HEK293 (cell line): Measurements from ENCODE around the gene METTL24.

ENCODE experiments used
- CTCF ChIA-PET: fragments of 350-600 bp; formaldehyde crosslinking; extraction: SDS; loops from one replicate; lab custom pipeline; 2021; ENCODE audit warnings: antibody characterized with exemption; lab: Yijun Ruan, JAX
- POLR2A ChIA-PET: fragments of 300-600 bp; formaldehyde crosslinking; extraction: SDS; loops from one replicate; lab custom pipeline; 2020; ENCODE audit warnings: antibody characterized with exemption, inconsistent platforms; lab: Yijun Ruan, JAX
- H3K27ac ChIP-seq: fragments of 200-500 bp; sonication (Bioruptor generic); 2 replicates; pipeline ENCODE4 v1.5.1; 2014; ENCODE audit warnings: low read depth, low read length, control low read depth, inconsistent platforms; ENCODE audit errors: extremely low read depth
- H3K36me3 ChIP-seq, 2 experiments: fragments of 200-500 bp in 1 of 2; sonication (Bioruptor generic) in 1 of 2; 1 replicate in 1 of 2; 2 replicates in 1 of 2; pipeline ENCODE4 v1.5.1; 2014 to 2017; ENCODE audit warnings: inconsistent platforms in 2 of 2, low read length in 2 of 2; ENCODE audit not compliant: control insufficient read depth in 2 of 2, insufficient read depth in 1 of 2
- H3K4me1 ChIP-seq: fragments of 200-500 bp; sonication (Bioruptor generic); 2 replicates; pipeline ENCODE4 v1.5.1; 2014; ENCODE audit warnings: mild to moderate bottlenecking, low read length, inconsistent platforms; ENCODE audit not compliant: control insufficient read depth, insufficient read depth
- H3K4me3 ChIP-seq: 2 replicates; pipeline ENCODE4 v1.5.1; 2011; ENCODE audit warnings: low read depth, mild to moderate bottlenecking, control low read depth, low read length, moderate library complexity
- H3K9me3 ChIP-seq: fragments of 200-500 bp; sonication (Bioruptor generic); 2 replicates; pipeline ENCODE4 v1.5.1; 2014; ENCODE audit warnings: low read depth, low read length, inconsistent platforms; ENCODE audit not compliant: control insufficient read depth, insufficient read depth
- GLI2 ChIP-seq: fragments of 450-650 bp; formaldehyde crosslinking; IDR thresholded peaks from 2 replicates; pipeline ENCODE4; 2017; ENCODE audit warnings: missing biosample characterization, missing genetic modification characterization, low read depth, borderline replicate concordance
- GLIS2 ChIP-seq: fragments of 450-650 bp; formaldehyde crosslinking; IDR thresholded peaks from 2 replicates; pipeline ENCODE4 v1.5.1; 2016; ENCODE audit warnings: missing biosample characterization, missing genetic modification characterization
- KLF10 ChIP-seq: fragments of 450-650 bp; IDR thresholded peaks from 2 replicates; pipeline ENCODE4 v1.5.1; 2018; ENCODE audit warnings: missing biosample characterization, mild to moderate bottlenecking, missing genetic modification characterization
- SCRT2 ChIP-seq: fragments of 450-650 bp; formaldehyde crosslinking; IDR thresholded peaks from 2 replicates; pipeline ENCODE4 v1.5.1; 2016; ENCODE audit warnings: missing biosample characterization, missing genetic modification characterization
- SP2 ChIP-seq: fragments of 450-650 bp; formaldehyde crosslinking; IDR thresholded peaks from 2 replicates; pipeline ENCODE4 v1.5.1; 2016; ENCODE audit warnings: missing biosample characterization, missing genetic modification characterization
- SP7 ChIP-seq: fragments of 450-650 bp; formaldehyde crosslinking; IDR thresholded peaks from 2 replicates; pipeline ENCODE4 v1.5.1; 2016; ENCODE audit warnings: missing biosample characterization, missing genetic modification characterization
- WT1 ChIP-seq: fragments of 450-650 bp; formaldehyde crosslinking; IDR thresholded peaks from 2 replicates; pipeline ENCODE4 v1.5.1; 2016; ENCODE audit warnings: missing biosample characterization, missing genetic modification characterization
- ZNF114 ChIP-seq: fragments of 450-650 bp; formaldehyde crosslinking; IDR thresholded peaks from 2 replicates; pipeline ENCODE4 v1.5.0; 2017; ENCODE audit warnings: missing biosample characterization, missing genetic modification characterization
- ZNF121 ChIP-seq: fragments of 450-650 bp; formaldehyde crosslinking; IDR thresholded peaks from 2 replicates; pipeline ENCODE4 v1.5.1; 2016; ENCODE audit warnings: missing biosample characterization, missing genetic modification characterization
- ZNF133 ChIP-seq: fragments of 450-650 bp; formaldehyde crosslinking; IDR thresholded peaks from 2 replicates; pipeline ENCODE4 v1.5.1; 2016; ENCODE audit warnings: missing biosample characterization, missing genetic modification characterization
- ZNF169 ChIP-seq: fragments of 450-650 bp; formaldehyde crosslinking; IDR thresholded peaks from 2 replicates; pipeline ENCODE4 v1.5.1; 2016; ENCODE audit warnings: missing biosample characterization, missing genetic modification characterization
- ZNF174 ChIP-seq: fragments of 450-650 bp; formaldehyde crosslinking; IDR thresholded peaks from 2 replicates; pipeline ENCODE4 v1.5.0; 2017; ENCODE audit warnings: missing biosample characterization, mild to moderate bottlenecking, missing genetic modification characterization
- ZNF214 ChIP-seq: fragments of 450-650 bp; formaldehyde crosslinking; IDR thresholded peaks from 2 replicates; pipeline ENCODE4 v1.5.1; 2017; ENCODE audit warnings: missing biosample characterization, mild to moderate bottlenecking, missing genetic modification characterization, borderline replicate concordance
- ZNF350 ChIP-seq: fragments of 450-650 bp; formaldehyde crosslinking; IDR thresholded peaks from 2 replicates; pipeline ENCODE4 v1.5.0; 2017; ENCODE audit warnings: missing biosample characterization, mild to moderate bottlenecking, missing genetic modification characterization
- ZNF404 ChIP-seq: fragments of 450-650 bp; formaldehyde crosslinking; IDR thresholded peaks from 2 replicates; pipeline ENCODE4 v1.5.1; 2017; ENCODE audit warnings: missing biosample characterization, missing genetic modification characterization
- ZNF48 ChIP-seq: fragments of 450-650 bp; formaldehyde crosslinking; IDR thresholded peaks from 2 replicates; pipeline ENCODE4 v1.5.1; 2016; ENCODE audit warnings: missing biosample characterization, missing genetic modification characterization
- ZNF501 ChIP-seq: fragments of 450-650 bp; formaldehyde crosslinking; IDR thresholded peaks from 2 replicates; pipeline ENCODE4 v1.5.1; 2016; ENCODE audit warnings: missing biosample characterization, missing genetic modification characterization
- ZNF544 ChIP-seq: fragments of 450-650 bp; formaldehyde crosslinking; IDR thresholded peaks from 2 replicates; pipeline ENCODE4 v1.5.0; 2017; ENCODE audit warnings: missing biosample characterization, missing genetic modification characterization
- ZNF548 ChIP-seq: fragments of 450-650 bp; formaldehyde crosslinking; IDR thresholded peaks from 2 replicates; pipeline ENCODE4 v1.5.1; 2016; ENCODE audit warnings: missing biosample characterization, missing genetic modification characterization
- ZNF571 ChIP-seq: fragments of 450-650 bp; formaldehyde crosslinking; IDR thresholded peaks from 2 replicates; pipeline ENCODE4 v1.5.0; 2017; ENCODE audit warnings: missing biosample characterization, missing genetic modification characterization
- ZNF660 ChIP-seq: fragments of 450-650 bp; IDR thresholded peaks from 2 replicates; pipeline ENCODE4 v1.5.1; 2018; ENCODE audit warnings: missing biosample characterization, mild to moderate bottlenecking, missing genetic modification characterization
- ZNF777 ChIP-seq: fragments of 450-650 bp; formaldehyde crosslinking; IDR thresholded peaks from 2 replicates; pipeline ENCODE4 v1.5.1; 2017; ENCODE audit warnings: missing biosample characterization, missing genetic modification characterization, borderline replicate concordance
- ZSCAN30 ChIP-seq: fragments of 450-650 bp; IDR thresholded peaks from 2 replicates; pipeline ENCODE4 v1.5.1; 2018; ENCODE audit warnings: missing biosample characterization, mild to moderate bottlenecking, missing genetic modification characterization, moderate library complexity
- TF ChIP-seq, protein P1 (sequence below): fragments of 450-650 bp; formaldehyde crosslinking; IDR thresholded peaks from 2 replicates; pipeline ENCODE4 v1.5.1; 2016; ENCODE audit warnings: missing biosample characterization, missing genetic modification characterization
- TF ChIP-seq, protein P2 (sequence below): fragments of 450-650 bp; formaldehyde crosslinking; IDR thresholded peaks from 2 replicates; pipeline ENCODE4; 2016; ENCODE audit warnings: missing biosample characterization, missing genetic modification characterization
- TF ChIP-seq, protein P3 (sequence below): fragments of 450-650 bp; formaldehyde crosslinking; IDR thresholded peaks from 2 replicates; pipeline ENCODE4 v1.5.1; 2016; ENCODE audit warnings: missing biosample characterization, missing genetic modification characterization
- TF ChIP-seq, protein P4 (sequence below): fragments of 450-650 bp; formaldehyde crosslinking; IDR thresholded peaks from 2 replicates; pipeline ENCODE4 v1.5.1; 2016; ENCODE audit warnings: missing biosample characterization, missing genetic modification characterization, low read depth

Gene METTL24

DNA sequence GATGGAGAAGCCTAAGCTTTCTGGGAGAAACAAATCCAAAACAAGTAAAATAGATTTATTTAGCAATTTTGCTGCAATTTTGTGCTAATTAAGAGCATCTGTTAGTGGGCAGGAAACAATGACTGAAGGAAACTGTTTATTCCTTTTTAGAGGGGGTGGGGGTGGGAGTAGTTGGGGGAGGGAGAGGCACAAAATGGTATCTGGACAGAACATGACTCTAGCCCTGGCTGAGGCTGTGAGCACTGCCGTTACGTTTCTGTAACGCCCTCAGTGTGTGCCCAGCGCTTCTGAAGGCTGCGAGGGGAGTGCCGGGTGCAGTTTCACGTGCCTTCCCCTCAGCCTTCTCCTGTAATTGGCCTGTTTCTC lies 28.8 kb downstream of the METTL24 start:
- Histone ChIP-seq H3K9me3 (no peaks in the 10 kb centered on the region), H3K27ac (no peak overlapping the region), H3K4me1 (no peaks in the 10 kb centered on the region; the same call in 1 of the 2 replicates), H3K4me3 (no peak overlapping the region), H3K36me3 (no peaks in the 10 kb centered on the region)
- ChIA-PET CTCF (interaction anchor here (0.7 to 3.8 kb wide), 2 partner anchors 13 to 160 kb away, joined by 3 to 19 read pairs; no protein-coding TSS in a partner anchor), POLR2A (interaction anchor here (0.5 kb wide), 1 partner anchor 37 kb away, joined by 7 read pairs; no protein-coding TSS in a partner anchor)
- no peak for TF ChIP-seq ZNF571 (tag by site-specific recombination)
- TF ChIP-seq, protein P1, sequence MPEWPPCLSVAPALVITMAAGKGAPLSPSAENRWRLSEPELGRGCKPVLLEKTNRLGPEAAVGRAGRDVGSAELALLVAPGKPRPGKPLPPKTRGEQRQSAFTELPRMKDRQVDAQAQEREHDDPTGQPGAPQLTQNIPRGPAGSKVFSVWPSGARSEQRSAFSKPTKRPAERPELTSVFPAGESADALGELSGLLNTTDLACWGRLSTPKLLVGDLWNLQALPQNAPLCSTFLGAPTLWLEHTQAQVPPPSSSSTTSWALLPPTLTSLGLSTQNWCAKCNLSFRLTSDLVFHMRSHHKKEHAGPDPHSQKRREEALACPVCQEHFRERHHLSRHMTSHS (tag by site-specific recombination), result no peak
- TF ChIP-seq ZNF133, result no peak
- TF ChIP-seq GLIS2 (tag by site-specific recombination), result no peak
- TF ChIP-seq SCRT2, result no peak
- TF ChIP-seq, protein P2, sequence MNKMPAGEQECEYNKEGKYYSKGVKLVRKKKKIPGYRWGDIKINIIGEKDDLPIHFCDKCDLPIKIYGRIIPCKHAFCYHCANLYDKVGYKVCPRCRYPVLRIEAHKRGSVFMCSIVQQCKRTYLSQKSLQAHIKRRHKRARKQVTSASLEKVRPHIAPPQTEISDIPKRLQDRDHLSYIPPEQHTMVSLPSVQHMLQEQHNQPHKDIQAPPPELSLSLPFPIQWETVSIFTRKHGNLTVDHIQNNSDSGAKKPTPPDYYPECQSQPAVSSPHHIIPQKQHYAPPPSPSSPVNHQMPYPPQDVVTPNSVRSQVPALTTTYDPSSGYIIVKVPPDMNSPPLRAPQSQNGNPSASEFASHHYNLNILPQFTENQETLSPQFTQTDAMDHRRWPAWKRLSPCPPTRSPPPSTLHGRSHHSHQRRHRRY (tag by site-specific recombination), result no peak
- no peak for TF ChIP-seq ZNF404 (tag by site-specific recombination)
- TF ChIP-seq ZNF214 (tag by site-specific recombination), result no peak
- no peak for TF ChIP-seq SP2 (tag by site-specific recombination)
- no peak for TF ChIP-seq ZNF114 (tag by site-specific recombination)
- no peak for TF ChIP-seq GLI2 (tag by site-specific recombination)
- no peak for TF ChIP-seq ZSCAN30 (tag by site-specific recombination)
- no peak for TF ChIP-seq ZNF777 (tag by site-specific recombination)
- no peak for TF ChIP-seq ZNF174 (tag by site-specific recombination)
- no peak for TF ChIP-seq SP7 (tag by site-specific recombination)

DNA sequence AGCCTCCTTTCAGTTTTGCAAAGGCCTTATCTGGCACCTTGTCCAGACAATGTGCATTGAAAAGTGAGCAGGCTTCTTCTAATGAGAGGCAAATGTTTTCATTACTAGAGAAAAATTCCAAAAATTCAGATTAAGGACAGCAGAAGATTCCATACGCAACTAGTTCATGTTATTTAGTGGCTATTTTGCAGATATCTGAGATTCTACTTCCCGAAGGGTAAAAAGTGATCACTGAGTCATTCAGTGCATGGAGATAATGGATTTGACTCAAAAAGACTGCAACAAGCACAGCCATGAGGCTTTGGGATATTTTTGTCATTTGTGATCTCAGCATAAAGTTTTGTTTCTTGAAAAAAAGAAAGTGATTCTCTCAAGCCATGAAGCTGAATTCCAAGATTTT lies 29.9 kb downstream of the METTL24 start:
- H3K27ac ChIP-seq, result no peak overlapping the region
- CTCF ChIA-PET, result interaction anchor here (0.8 to 3.8 kb wide), 2 partner anchors 14 to 149 kb away, joined by 3 to 19 read pairs; no protein-coding TSS in a partner anchor
- no peak overlapping the region for H3K4me3 ChIP-seq
- no peaks in the 10 kb centered on the region; the same call in 1 of the 2 replicates for H3K4me1 ChIP-seq
- POLR2A ChIA-PET, result interaction anchor here (1.3 to 1.4 kb wide), 2 partner anchors 149 to 638 kb away, joined by 3 to 4 read pairs; partner anchors contain the start of genes AK9, CDC40, FIG4 and WASF1
- no peaks in the 10 kb centered on the region for H3K36me3 ChIP-seq
- no peaks in the 10 kb centered on the region for H3K9me3 ChIP-seq
- TF ChIP-seq KLF10 (no peak), ZNF501 (tag by site-specific recombination) (no peak), ZNF548 (tag by site-specific recombination) (no peak), ZNF544 (tag by site-specific recombination) (no peak), WT1 (tag by site-specific recombination) (no peak), ZNF121 (no peak), ZNF350 (tag by site-specific recombination) (no peak), ZNF169 (no peak), ZNF48 (tag by site-specific recombination) (no peak), ZNF660 (tag by site-specific recombination) (no peak)
- TF ChIP-seq, protein P3, sequence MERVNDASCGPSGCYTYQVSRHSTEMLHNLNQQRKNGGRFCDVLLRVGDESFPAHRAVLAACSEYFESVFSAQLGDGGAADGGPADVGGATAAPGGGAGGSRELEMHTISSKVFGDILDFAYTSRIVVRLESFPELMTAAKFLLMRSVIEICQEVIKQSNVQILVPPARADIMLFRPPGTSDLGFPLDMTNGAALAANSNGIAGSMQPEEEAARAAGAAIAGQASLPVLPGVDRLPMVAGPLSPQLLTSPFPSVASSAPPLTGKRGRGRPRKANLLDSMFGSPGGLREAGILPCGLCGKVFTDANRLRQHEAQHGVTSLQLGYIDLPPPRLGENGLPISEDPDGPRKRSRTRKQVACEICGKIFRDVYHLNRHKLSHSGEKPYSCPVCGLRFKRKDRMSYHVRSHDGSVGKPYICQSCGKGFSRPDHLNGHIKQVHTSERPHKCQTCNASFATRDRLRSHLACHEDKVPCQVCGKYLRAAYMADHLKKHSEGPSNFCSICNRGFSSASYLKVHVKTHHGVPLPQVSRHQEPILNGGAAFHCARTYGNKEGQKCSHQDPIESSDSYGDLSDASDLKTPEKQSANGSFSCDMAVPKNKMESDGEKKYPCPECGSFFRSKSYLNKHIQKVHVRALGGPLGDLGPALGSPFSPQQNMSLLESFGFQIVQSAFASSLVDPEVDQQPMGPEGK (tag by site-specific recombination), result no peak
- TF ChIP-seq, protein P4, sequence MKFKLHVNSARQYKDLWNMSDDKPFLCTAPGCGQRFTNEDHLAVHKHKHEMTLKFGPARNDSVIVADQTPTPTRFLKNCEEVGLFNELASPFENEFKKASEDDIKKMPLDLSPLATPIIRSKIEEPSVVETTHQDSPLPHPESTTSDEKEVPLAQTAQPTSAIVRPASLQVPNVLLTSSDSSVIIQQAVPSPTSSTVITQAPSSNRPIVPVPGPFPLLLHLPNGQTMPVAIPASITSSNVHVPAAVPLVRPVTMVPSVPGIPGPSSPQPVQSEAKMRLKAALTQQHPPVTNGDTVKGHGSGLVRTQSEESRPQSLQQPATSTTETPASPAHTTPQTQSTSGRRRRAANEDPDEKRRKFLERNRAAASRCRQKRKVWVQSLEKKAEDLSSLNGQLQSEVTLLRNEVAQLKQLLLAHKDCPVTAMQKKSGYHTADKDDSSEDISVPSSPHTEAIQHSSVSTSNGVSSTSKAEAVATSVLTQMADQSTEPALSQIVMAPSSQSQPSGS (tag by site-specific recombination), result no peak
